ENCODE measurements around the gene ASB2. TPM values are rescaled to one million over a fixed set of nuclear protein-coding genes. Genes with fewer than 3 reads are reported as not detected.

Gene ASB2
- total RNA-seq, 1 experiment from 2014 or later, result not detected

DNA sequence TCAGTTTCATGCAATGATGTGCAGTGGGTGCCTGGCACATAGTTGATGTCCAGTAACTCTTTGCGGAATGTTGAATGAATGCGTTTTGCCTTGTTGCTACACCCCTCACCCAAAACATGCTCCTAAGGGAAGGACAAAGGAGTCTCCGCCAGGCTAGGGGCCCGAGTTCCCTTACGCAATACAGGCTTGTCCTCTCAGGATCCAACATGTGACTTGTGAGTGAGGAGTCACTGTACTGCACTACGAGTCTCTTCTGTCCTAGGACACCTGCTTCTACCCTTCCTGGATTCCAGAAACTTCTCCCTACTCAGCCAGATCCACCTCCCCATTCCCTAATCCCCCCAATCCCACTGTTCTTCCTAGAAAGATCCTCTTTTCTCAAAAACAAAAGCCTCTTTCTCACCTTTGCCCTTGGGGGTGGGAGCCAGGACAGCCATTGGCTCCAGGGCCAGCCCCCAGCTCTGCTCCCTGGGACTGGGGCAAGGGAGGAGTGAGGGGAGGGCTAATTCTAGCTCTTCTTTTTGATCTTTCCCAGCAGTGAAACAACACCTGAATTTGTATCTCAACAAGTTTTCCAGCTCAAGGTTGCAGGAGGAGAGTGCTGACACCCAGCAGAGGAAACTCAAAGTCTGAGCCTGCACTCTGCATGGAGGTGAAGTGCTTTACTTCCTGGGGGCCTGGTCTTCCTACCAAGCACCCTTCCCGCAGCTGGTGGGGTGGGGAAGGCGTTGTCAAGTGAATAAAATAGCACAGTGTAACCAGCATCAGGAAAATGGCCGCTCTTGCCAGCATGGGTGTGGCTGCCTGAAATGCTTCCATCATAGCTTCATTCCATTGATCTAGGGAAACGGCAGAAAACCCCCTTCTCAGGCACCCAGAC, 46.4 kb upstream of the ASB2 start:
- Histone ChIP-seq H3K4me1 (ENCODE audit: control insufficient read depth in 1 of 2, insufficient read depth in 2 of 2, low read length in 2 of 2) (peaks cover 15 to 42% of the 10 kb centered on the region in 2 experiments), H3K4me3 (replicated peaks in 1 of 2; ENCODE audit: low read depth in 1 of 2, low read length in 2 of 2) (no peak overlapping the region), H3K4me2 (ENCODE audit: low read length) (no peak overlapping the region), H3K9ac (ENCODE audit: low read length) (no peak overlapping the region), H2AFZ (ENCODE audit: low read depth, low read length, poor library complexity, severe bottlenecking) (no peak overlapping the region), H3K27ac (ENCODE audit: low read depth, low read length) (no peak overlapping the region), H3K9me3 (ENCODE audit: control insufficient read depth in 1 of 2, insufficient read depth in 1 of 2, low read depth in 1 of 2, low read length in 2 of 2) (no peaks in the 10 kb centered on the region), H3K9me2 (ENCODE audit: insufficient read depth) (no peaks in the 10 kb centered on the region), H3K79me2 (ENCODE audit: insufficient read depth, low read length) (no peaks in the 10 kb centered on the region; the same call in 1 of the 2 replicates), H4K20me1 (ENCODE audit: insufficient read depth) (no peaks in the 10 kb centered on the region), H3K27me3 (ENCODE audit: insufficient read depth, low read length) (no peaks in the 10 kb centered on the region), H3K36me3 (ENCODE audit: control insufficient read depth in 1 of 2, insufficient read depth in 2 of 2, low read length in 2 of 2) (no peaks in the 10 kb centered on the region)
- POLR2A ChIA-PET, result no interaction called here
- TF ChIP-seq SIN3A (IDR thresholded peaks at IDR 0.05; ENCODE audit: low read depth) (no peak), TCF7L2 (IDR thresholded peaks at IDR 0.05; ENCODE audit: borderline replicate concordance, extremely low read depth, insufficient read depth, insufficient read length) (no peak), JUND (IDR thresholded peaks at IDR 0.05) (no peak), CBX3 (IDR thresholded peaks at IDR 0.05; ENCODE audit: low read depth) (no peak), CTCF (IDR thresholded peaks at IDR 0.05 in 2 of 3, conservative IDR thresholded peaks at IDR 0.05 in 1 of 3; ENCODE audit: borderline replicate concordance in 1 of 3, insufficient read depth in 1 of 3, low read depth in 2 of 3, low read length in 2 of 3) (no peak), ZNF274 (IDR thresholded peaks at IDR 0.05; ENCODE audit: low read depth, low read length) (no peak), YY1 (IDR thresholded peaks at IDR 0.05; ENCODE audit: extremely low read depth, insufficient replicate concordance, low read depth, low read length) (no peak), POLR2AphosphoS5 (IDR thresholded peaks at IDR 0.05; ENCODE audit: low read depth, low read length) (no peak), REST (IDR thresholded peaks at IDR 0.05; ENCODE audit: low read depth) (no peak)
- TF ChIP-seq, protein P1, sequence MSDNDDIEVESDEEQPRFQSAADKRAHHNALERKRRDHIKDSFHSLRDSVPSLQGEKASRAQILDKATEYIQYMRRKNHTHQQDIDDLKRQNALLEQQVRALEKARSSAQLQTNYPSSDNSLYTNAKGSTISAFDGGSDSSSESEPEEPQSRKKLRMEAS (IDR thresholded peaks at IDR 0.05), result no peak
- TF ChIP-seq, protein P2, sequence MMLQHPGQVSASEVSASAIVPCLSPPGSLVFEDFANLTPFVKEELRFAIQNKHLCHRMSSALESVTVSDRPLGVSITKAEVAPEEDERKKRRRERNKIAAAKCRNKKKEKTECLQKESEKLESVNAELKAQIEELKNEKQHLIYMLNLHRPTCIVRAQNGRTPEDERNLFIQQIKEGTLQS (IDR thresholded peaks at IDR 0.05), result no peak
- CTCF ChIA-PET, result interaction anchor here (1.6 kb wide), 1 partner anchor 121 kb away, joined by 3 read pairs; no protein-coding TSS in a partner anchor
- DNase-seq (ENCODE audit: low read depth, low spot score) (no peak), ATAC-seq (no peak)
- no TSS peak for BruUV-seq (replicated peaks)
- intact Hi-C loops (cut with micrococcal nuclease), result no loop called here
- RAD21 ChIA-PET (ENCODE audit: low non-redundant PET in 1 of 2, low total read pairs in 2 of 2, uncharacterized antibody in 2 of 2, unreplicated experiment in 2 of 2), result no interaction called here

Measured in HCT116 (cell line).